Type B pancreatic cell (in vitro differentiated cells): ENCODE results near the gene PARPBP. TPM values are rescaled to one million over a fixed set of nuclear protein-coding genes. Genes with fewer than 3 reads are reported as not detected.

ENCODE experiments used
- DNase-seq: peaks from one replicate; pipeline ENCODE4 v3.0.0; 2021; ENCODE audit warnings: mixed read lengths; ENCODE audit not compliant: unreplicated experiment; ENCODE audit errors: extremely low spot score
- H3K27ac Mint-ChIP-seq: 2 replicates; pipeline ENCODE4 v1.8.0; 2021; ENCODE audit warnings: mild to moderate bottlenecking, mixed read lengths
- H3K27me3 Mint-ChIP-seq: 2 replicates; pipeline ENCODE4 v1.8.0; 2021; ENCODE audit warnings: mixed read lengths
- H3K36me3 Mint-ChIP-seq: 2 replicates; pipeline ENCODE4 v1.8.0; 2021; ENCODE audit warnings: mixed read lengths
- H3K4me1 Mint-ChIP-seq: one replicate; pipeline ENCODE4 v1.8.0; 2021; ENCODE audit warnings: mixed read lengths; ENCODE audit not compliant: unreplicated experiment
- H3K4me3 Mint-ChIP-seq: 2 replicates; pipeline ENCODE4 v1.8.0; 2021; ENCODE audit warnings: mild to moderate bottlenecking, mixed read lengths
- H3K9me3 Mint-ChIP-seq: 2 replicates; pipeline ENCODE4 v1.8.0; 2021; ENCODE audit warnings: mixed read lengths
- total RNA-seq: library from RNA; stranded (reverse); gene quantifications from 2 replicates; pipeline ENCODE4 v1.2.1, GENCODE V29; 2021; ENCODE audit warnings: low replicate concordance
- TF ChIP-seq, protein P1 (sequence below): fragments of 200-600 bp; sonication (generic); conservative IDR thresholded peaks from 2 replicates; pipeline ENCODE4 v1.5.0; 2021; ENCODE audit warnings: antibody characterized with exemption, mild to moderate bottlenecking

The PARPBP gene
- total RNA-seq, 1 donor from 2014 or later, result 19.0 TPM

DNA sequence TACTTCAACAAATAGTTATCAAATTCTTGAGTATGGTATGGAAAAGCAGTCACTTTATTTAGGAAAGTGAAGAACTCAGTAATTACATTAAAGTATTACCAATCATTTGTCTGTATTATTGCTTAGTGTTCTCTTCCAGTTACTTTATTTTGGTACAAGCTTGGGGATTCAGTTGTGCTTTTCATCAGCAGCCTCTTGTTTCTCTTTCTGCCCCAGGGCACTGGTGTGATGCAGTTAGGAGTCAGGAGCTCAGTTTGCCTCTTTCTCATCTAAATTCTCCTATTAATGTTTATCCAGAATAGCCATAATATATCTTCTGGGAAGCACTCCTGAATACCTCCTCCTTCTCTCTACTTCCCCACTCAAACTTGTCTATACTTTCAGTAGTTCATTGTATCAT is 52.0 kb downstream of the PARPBP start:
- no peak for DNase-seq
- no peaks in the 10 kb centered on the region for H3K27me3 Mint-ChIP-seq
- H3K4me1 Mint-ChIP-seq, result peaks cover 5% of the 10 kb centered on the region
- H3K9me3 Mint-ChIP-seq, result no peaks in the 10 kb centered on the region
- TF ChIP-seq, protein P1, sequence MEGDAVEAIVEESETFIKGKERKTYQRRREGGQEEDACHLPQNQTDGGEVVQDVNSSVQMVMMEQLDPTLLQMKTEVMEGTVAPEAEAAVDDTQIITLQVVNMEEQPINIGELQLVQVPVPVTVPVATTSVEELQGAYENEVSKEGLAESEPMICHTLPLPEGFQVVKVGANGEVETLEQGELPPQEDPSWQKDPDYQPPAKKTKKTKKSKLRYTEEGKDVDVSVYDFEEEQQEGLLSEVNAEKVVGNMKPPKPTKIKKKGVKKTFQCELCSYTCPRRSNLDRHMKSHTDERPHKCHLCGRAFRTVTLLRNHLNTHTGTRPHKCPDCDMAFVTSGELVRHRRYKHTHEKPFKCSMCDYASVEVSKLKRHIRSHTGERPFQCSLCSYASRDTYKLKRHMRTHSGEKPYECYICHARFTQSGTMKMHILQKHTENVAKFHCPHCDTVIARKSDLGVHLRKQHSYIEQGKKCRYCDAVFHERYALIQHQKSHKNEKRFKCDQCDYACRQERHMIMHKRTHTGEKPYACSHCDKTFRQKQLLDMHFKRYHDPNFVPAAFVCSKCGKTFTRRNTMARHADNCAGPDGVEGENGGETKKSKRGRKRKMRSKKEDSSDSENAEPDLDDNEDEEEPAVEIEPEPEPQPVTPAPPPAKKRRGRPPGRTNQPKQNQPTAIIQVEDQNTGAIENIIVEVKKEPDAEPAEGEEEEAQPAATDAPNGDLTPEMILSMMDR, result no peak
- H3K36me3 Mint-ChIP-seq, result no peaks in the 10 kb centered on the region
- no peak overlapping the region for H3K27ac Mint-ChIP-seq
- H3K4me3 Mint-ChIP-seq, result no peak overlapping the region

DNA sequence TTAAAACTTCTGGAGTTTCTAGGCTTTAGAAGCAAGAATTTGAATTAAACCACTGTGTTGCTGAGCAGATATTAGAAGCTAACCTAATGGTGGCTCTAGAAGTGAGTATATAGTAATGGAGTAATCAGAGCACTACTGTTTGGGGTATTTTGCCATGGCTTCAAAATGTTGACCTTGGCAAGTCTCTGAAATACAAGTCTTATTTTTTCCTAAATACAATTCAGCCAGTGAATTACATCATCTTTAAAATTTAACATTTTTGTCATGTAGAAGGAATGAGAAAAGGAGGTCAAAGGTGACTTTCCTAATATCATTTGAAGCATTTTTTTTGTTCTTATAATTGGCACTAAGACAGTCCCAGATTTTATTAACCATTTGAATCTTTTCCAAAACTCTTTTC is 52.5 kb downstream of the PARPBP start:
- DNase-seq, result no peak
- TF ChIP-seq, protein P1, result no peak
- H3K27ac Mint-ChIP-seq, result no peak overlapping the region

DNA sequence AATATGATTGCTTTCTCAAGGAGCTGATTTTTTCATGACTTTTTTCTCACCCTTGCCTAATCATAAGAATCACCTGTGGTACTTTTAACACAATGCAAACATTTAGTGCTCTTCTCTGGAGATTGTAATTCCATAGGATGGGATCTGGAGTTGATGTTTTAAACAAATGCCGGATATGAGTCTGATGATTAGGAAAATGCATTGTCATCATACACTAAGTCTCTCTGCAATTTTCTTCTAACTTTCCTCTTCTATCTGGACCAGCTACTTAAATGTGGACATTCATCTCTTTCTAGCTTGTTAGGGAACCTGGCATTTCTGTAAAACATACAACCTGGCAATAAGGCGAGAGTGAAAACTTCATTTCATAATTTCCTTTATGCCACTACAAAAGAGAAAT is 54.1 kb downstream of the PARPBP start:
- no peak overlapping the region for H3K4me3 Mint-ChIP-seq
- no peaks in the 10 kb centered on the region for H3K27me3 Mint-ChIP-seq
- no peak for DNase-seq
- no peaks in the 10 kb centered on the region for H3K9me3 Mint-ChIP-seq
- H3K4me1 Mint-ChIP-seq, result peaks cover 5% of the 10 kb centered on the region
- H3K27ac Mint-ChIP-seq, result no peak overlapping the region
- TF ChIP-seq, protein P1, result no peak
- H3K36me3 Mint-ChIP-seq, result peaks cover 5% of the 10 kb centered on the region

More for the DNA sequence above, 52.5 kb downstream of the PARPBP start:
- no peaks in the 10 kb centered on the region for H3K36me3 Mint-ChIP-seq
- H3K4me1 Mint-ChIP-seq, result peaks cover 5% of the 10 kb centered on the region
- H3K4me3 Mint-ChIP-seq, result no peak overlapping the region
- H3K9me3 Mint-ChIP-seq, result no peaks in the 10 kb centered on the region
- no peaks in the 10 kb centered on the region for H3K27me3 Mint-ChIP-seq

DNA sequence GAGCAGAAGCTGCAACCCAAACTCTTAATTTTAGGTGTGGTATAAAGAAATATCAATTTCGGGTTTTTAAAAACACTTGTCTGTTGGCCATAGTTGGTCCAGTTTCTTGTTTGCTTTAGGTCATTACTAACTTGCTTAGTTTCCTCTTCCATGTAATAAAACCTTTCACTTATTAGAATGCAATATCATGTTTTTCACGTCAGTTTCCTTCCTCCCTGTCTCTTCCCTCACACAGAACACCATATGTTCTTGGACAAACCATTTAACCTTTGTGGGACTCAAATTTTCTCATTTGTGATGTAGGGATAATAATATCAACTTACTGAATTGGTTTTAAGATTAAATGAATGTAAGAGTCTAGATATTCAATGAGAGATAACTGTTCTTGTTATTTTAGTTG is 54.8 kb downstream of the PARPBP start:
- H3K36me3 Mint-ChIP-seq, result peaks cover 5% of the 10 kb centered on the region

DNA sequence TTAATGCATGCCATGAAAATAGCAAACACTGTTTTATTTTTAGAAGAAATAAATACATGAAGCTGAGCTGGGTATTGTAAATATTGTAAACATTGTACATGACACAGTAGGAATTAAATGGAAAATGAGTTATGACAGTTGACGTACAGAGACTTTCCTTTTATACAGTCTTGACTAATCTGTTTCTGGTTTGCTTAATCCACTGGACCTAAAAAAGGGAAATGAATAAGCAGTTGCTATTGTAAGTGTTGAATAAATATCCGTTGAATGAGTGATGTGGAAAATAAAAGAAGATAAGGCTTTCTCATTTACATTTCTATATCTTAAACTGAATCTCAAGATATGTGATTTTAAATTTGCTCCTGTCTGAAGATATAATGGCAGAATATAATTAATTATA is 62.7 kb downstream of the PARPBP start:
- no peaks in the 10 kb centered on the region for H3K9me3 Mint-ChIP-seq
- no peaks in the 10 kb centered on the region for H3K27me3 Mint-ChIP-seq
- H3K27ac Mint-ChIP-seq, result no peak overlapping the region
- H3K4me3 Mint-ChIP-seq, result no peak overlapping the region
- H3K36me3 Mint-ChIP-seq, result peaks cover 3% of the 10 kb centered on the region
- DNase-seq, result no peak
- no peaks in the 10 kb centered on the region for H3K4me1 Mint-ChIP-seq
- TF ChIP-seq, protein P1, result no peak

More for the DNA sequence above, 54.8 kb downstream of the PARPBP start:
- Mint-ChIP-seq H3K27me3 (no peaks in the 10 kb centered on the region), H3K4me3 (no peak overlapping the region), H3K9me3 (no peaks in the 10 kb centered on the region), H3K27ac (no peak overlapping the region), H3K4me1 (peaks cover 5% of the 10 kb centered on the region)
- TF ChIP-seq, protein P1, result no peak
- no peak for DNase-seq

DNA sequence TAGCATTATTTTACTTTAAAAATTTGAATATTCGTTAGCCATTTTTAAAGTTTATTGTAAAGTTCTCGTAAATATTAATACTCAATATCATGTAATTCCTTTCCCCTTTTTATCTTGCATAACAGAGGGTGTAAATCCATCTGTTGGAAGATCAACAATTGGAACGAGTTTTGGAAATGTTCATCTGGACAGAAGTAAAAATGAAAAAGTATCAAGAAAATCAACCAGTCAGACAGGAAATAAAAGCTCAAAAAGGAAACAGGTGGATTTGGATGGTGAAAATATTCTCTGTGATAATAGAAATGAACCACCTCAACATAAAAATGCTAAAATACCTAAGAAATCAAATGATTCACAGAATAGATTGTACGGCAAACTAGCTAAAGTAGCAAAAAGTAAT is 75.8 kb downstream of the PARPBP start:
- TF ChIP-seq, protein P1, result no peak
- Mint-ChIP-seq H3K4me3 (no peak overlapping the region), H3K27ac (no peak overlapping the region), H3K9me3 (no peaks in the 10 kb centered on the region), H3K36me3 (peaks cover 6% of the 10 kb centered on the region), H3K27me3 (no peaks in the 10 kb centered on the region), H3K4me1 (no peaks in the 10 kb centered on the region)
- DNase-seq, result no peak
